H9 (cell line): ENCODE data around the gene CDK9. TPM values are rescaled to one million over a fixed set of nuclear protein-coding genes. Genes with fewer than 3 reads are reported as not detected.

Experiments
- DNase-seq: peaks from one replicate; pipeline ENCODE4 v3.0.0-alpha.2; 2017
- H2AFZ ChIP-seq: one replicate; pipeline ENCODE4 v1.6.1; 2013; ENCODE audit warnings: mild to moderate bottlenecking, low read length, control low read depth, moderate library complexity
- H2AK5ac ChIP-seq: 2 replicates; pipeline ENCODE4 v1.6.1; 2013; ENCODE audit warnings: low read length, control low read depth, mixed read lengths; ENCODE audit not compliant: insufficient read length
- H2BK120ac ChIP-seq: one replicate; pipeline ENCODE4 v1.6.1; 2013; ENCODE audit warnings: low read depth, mild to moderate bottlenecking, low read length, control low read depth, inconsistent platforms; ENCODE audit not compliant: poor library complexity, severe bottlenecking
- H2BK12ac ChIP-seq: 2 replicates; pipeline ENCODE4 v1.6.1; 2013; ENCODE audit warnings: low read length, control low read depth, mixed read lengths, low read depth; ENCODE audit not compliant: insufficient read length
- H2BK15ac ChIP-seq: 2 replicates; pipeline ENCODE4 v1.6.1; 2013; ENCODE audit warnings: low read depth, low read length, control low read depth
- H2BK20ac ChIP-seq: one replicate; pipeline ENCODE4 v1.6.1; 2013; ENCODE audit warnings: low read depth, mild to moderate bottlenecking, low read length, control low read depth, inconsistent platforms; ENCODE audit not compliant: poor library complexity, severe bottlenecking
- H2BK5ac ChIP-seq: 2 replicates; pipeline ENCODE4 v1.6.1; 2013; ENCODE audit warnings: low read length, control low read depth, mixed read lengths; ENCODE audit not compliant: insufficient read length
- H3K14ac ChIP-seq: 2 replicates; pipeline ENCODE4 v1.6.1; 2013; ENCODE audit warnings: low read length, control low read depth; ENCODE audit not compliant: insufficient read depth
- H3K18ac ChIP-seq: 2 replicates; pipeline ENCODE4 v1.6.1; 2013; ENCODE audit warnings: low read depth, mild to moderate bottlenecking, mixed read lengths, low read length, control low read depth; ENCODE audit not compliant: insufficient read length
- H3K23ac ChIP-seq: 2 replicates; pipeline ENCODE4 v1.6.1; 2013; ENCODE audit warnings: low read length, control low read depth, mixed read lengths, low read depth; ENCODE audit not compliant: insufficient read length
- H3K23me2 ChIP-seq: 2 replicates; pipeline ENCODE4 v1.6.1; 2013; ENCODE audit warnings: low read depth, mild to moderate bottlenecking, mixed read lengths, low read length, control low read depth; ENCODE audit not compliant: insufficient read length, poor library complexity, severe bottlenecking
- H3K27ac ChIP-seq: 2 replicates; pipeline ENCODE4 v1.5.1; 2013; ENCODE audit warnings: low read length, control low read depth, mixed read lengths, low read depth; ENCODE audit not compliant: insufficient read length
- H3K27me3 ChIP-seq: 2 replicates; pipeline ENCODE4 v1.6.1; 2013; ENCODE audit warnings: low read length, control low read depth, inconsistent platforms; ENCODE audit not compliant: insufficient read depth
- H3K4ac ChIP-seq: 2 replicates; pipeline ENCODE4 v1.6.1; 2013; ENCODE audit warnings: low read depth, mild to moderate bottlenecking, control low read depth, inconsistent platforms, low read length, moderate library complexity
- H3K4me1 ChIP-seq: 2 replicates; pipeline ENCODE4 v1.6.1; 2013; ENCODE audit warnings: low read length, control low read depth, inconsistent platforms; ENCODE audit not compliant: insufficient read depth
- H3K4me2 ChIP-seq: 2 replicates; pipeline ENCODE4 v1.6.1; 2013; ENCODE audit warnings: low read length, control low read depth, mixed read lengths; ENCODE audit not compliant: insufficient read length, insufficient read depth
- H3K56ac ChIP-seq: 2 replicates; pipeline ENCODE4 v1.6.1; 2013; ENCODE audit warnings: low read depth, mild to moderate bottlenecking, mixed read lengths, low read length, control low read depth; ENCODE audit not compliant: insufficient read length
- H3K79me1 ChIP-seq: 2 replicates; pipeline ENCODE4 v1.6.1; 2013; ENCODE audit warnings: low read depth, mild to moderate bottlenecking, moderate library complexity, low read length, control low read depth, inconsistent platforms; ENCODE audit not compliant: insufficient read depth, poor library complexity, severe bottlenecking
- H3K79me2 ChIP-seq: 2 replicates; pipeline ENCODE4 v1.6.1; 2013; ENCODE audit warnings: low read length, control low read depth, inconsistent platforms; ENCODE audit not compliant: insufficient read depth
- H3K9ac ChIP-seq: 2 replicates; pipeline ENCODE4 v1.6.1; 2013; ENCODE audit warnings: low read length, control low read depth, mixed read lengths; ENCODE audit not compliant: insufficient read length; ENCODE audit errors: extremely low read depth
- H3K9me3 ChIP-seq: one replicate; pipeline ENCODE4 v1.6.1; 2013; ENCODE audit warnings: low read depth, low read length, inconsistent platforms; ENCODE audit not compliant: control insufficient read depth
- H3T11ph ChIP-seq: one replicate; pipeline ENCODE4 v1.6.1; 2013; ENCODE audit warnings: mild to moderate bottlenecking, low read length, control low read depth, inconsistent platforms
- H4K20me1 ChIP-seq: one replicate; pipeline ENCODE4 v1.6.1; 2013; ENCODE audit not compliant: control insufficient read depth, insufficient read length, insufficient read depth
- H4K5ac ChIP-seq: 2 replicates; pipeline ENCODE4 v1.6.1; 2013; ENCODE audit warnings: low read depth, mild to moderate bottlenecking, mixed read lengths, low read length, control low read depth; ENCODE audit not compliant: insufficient read length
- H4K8ac ChIP-seq: replicated peaks from 2 replicates; pipeline ENCODE4 v1.6.1; 2013; ENCODE audit warnings: low read length, control low read depth, mixed read lengths, low read depth; ENCODE audit not compliant: insufficient read length
- H4K91ac ChIP-seq: 2 replicates; pipeline ENCODE4 v1.6.1; 2013; ENCODE audit warnings: low read depth, mild to moderate bottlenecking, moderate library complexity, mixed read lengths, low read length, control low read depth; ENCODE audit not compliant: insufficient read length
- H3K27ac Mint-ChIP-seq, 3 experiments: 2 replicates in 2 of 3; 3 replicates in 1 of 3; pipeline ENCODE4 v1.8.0; 2020 to 2021; ENCODE audit warnings: mixed read lengths in 3 of 3, mild to moderate bottlenecking in 1 of 3, moderate library complexity in 1 of 3
- H3K27me3 Mint-ChIP-seq: 2 replicates; pipeline ENCODE4 v1.8.0; 2021; ENCODE audit warnings: low read depth, mild to moderate bottlenecking, moderate library complexity, mixed read lengths
- H3K36me3 Mint-ChIP-seq, 3 experiments: 2 replicates in 2 of 3; 3 replicates in 1 of 3; pipeline ENCODE4 v1.8.0; 2020 to 2021; ENCODE audit warnings: low read depth in 3 of 3, mixed read lengths in 3 of 3; ENCODE audit not compliant: insufficient read depth in 1 of 3
- H3K4me1 Mint-ChIP-seq, 2 experiments: 2 replicates each; pipeline ENCODE4 v1.8.0; 2020; ENCODE audit warnings: mixed read lengths in 2 of 2
- H3K4me3 Mint-ChIP-seq, 2 experiments: 2 replicates in 1 of 2; 3 replicates in 1 of 2; pipeline ENCODE4 v1.8.0; 2020 to 2021; ENCODE audit warnings: mild to moderate bottlenecking in 2 of 2, mixed read lengths in 2 of 2, moderate library complexity in 1 of 2
- H3K9me3 Mint-ChIP-seq, 2 experiments: 2 replicates in 1 of 2; 3 replicates in 1 of 2; pipeline ENCODE4 v1.8.0; 2020; ENCODE audit warnings: mild to moderate bottlenecking in 2 of 2, mixed read lengths in 2 of 2, moderate library complexity in 1 of 2
- CTCF ChIP-seq: fragments of 200-600 bp; sonication (generic); conservative IDR thresholded peaks from 3 replicates; pipeline ENCODE4 v1.8.0; 2021; ENCODE audit warnings: antibody characterized with exemption, mild to moderate bottlenecking
- WGBS: extraction: QIAGEN DNeasy Blood & Tissue Kit; methylation state at CpG from one replicate; pipeline ENCODE4 v1.1.7; 2013; ENCODE audit warnings: missing lambda C conversion rate, low lambda C conversion rate, mixed read lengths; ENCODE audit not compliant: insufficient read length; ENCODE audit errors: extremely low coverage; 5-methylcytosine and 5-hydroxymethylcytosine counted together
- total RNA-seq: library from RNA; stranded (reverse); gene quantifications from 2 replicates; pipeline ENCODE4 v1.2.1, GENCODE V29; 2021

The CDK9 gene
- total RNA-seq, 1 experiment from 2014 or later: 85.7 TPM

GRCh38 chr9:127808347-127809001, 22.6 kb downstream of the CDK9 start:
- Histone ChIP-seq H3K9ac (no peak overlapping the region), H3T11ph (no peak overlapping the region), H4K20me1 (no peaks in the 10 kb centered on the region), H3K79me2 (peaks cover 3% of the 10 kb centered on the region; the same call in 1 of the 2 replicates), H3K56ac (no peak overlapping the region), H2AFZ (no peak overlapping the region), H2BK12ac (no peak overlapping the region), H3K23me2 (peaks cover 2% of the 10 kb centered on the region), H3K4ac (no peak overlapping the region), H2BK15ac (no peak overlapping the region), H2BK5ac (no peak overlapping the region), H4K8ac (no peak overlapping the region), H3K4me1 (no peaks in the 10 kb centered on the region; the same call in 1 of the 2 replicates), H2BK120ac (no peak overlapping the region), H4K91ac (no peak overlapping the region), H3K18ac (no peak overlapping the region), H2AK5ac (no peak overlapping the region), H3K9me3 (no peaks in the 10 kb centered on the region), H3K79me1 (peaks cover 3% of the 10 kb centered on the region), H3K23ac (no peak overlapping the region), H3K4me2 (no peak overlapping the region), H3K27me3 (no peaks in the 10 kb centered on the region), H2BK20ac (no peak overlapping the region), H4K5ac (no peak overlapping the region), H3K27ac (no peak overlapping the region), H3K14ac (no peak overlapping the region)
- no peaks in the 10 kb centered on the region for H3K27me3 Mint-ChIP-seq
- no CpG with 5 or more reads among the region's 17 CpGs for WGBS
- no peak overlapping the region for H3K4me3 Mint-ChIP-seq
- no peak for DNase-seq
- peaks cover 4 to 11% of the 10 kb centered on the region in 2 experiments for H3K4me1 Mint-ChIP-seq
- no peak overlapping the region for H3K27ac Mint-ChIP-seq
- H3K36me3 Mint-ChIP-seq: peaks cover 17 to 48% (median 47%) of the 10 kb centered on the region in 3 experiments
- no peak for TF ChIP-seq CTCF
- no peaks in the 10 kb centered on the region for H3K9me3 Mint-ChIP-seq
